Neural progenitor cell (in vitro differentiated cells): ENCODE measurements around the gene GADD45B.
"Not testable (repeated sequence)": the region's sequence is repeated elsewhere in the genome, so short reads cannot be mapped to it uniquely, and the experiment has no call there.

Source experiments
- CTCF ChIP-seq: fragments of 200-600 bp; sonication (generic); IDR thresholded peaks from 2 replicates; pipeline ENCODE4 v1.5.1; 2017; ENCODE audit warnings: antibody characterized with exemption, mild to moderate bottlenecking
- EZH2 ChIP-seq: fragments of 200-600 bp; sonication (generic); IDR thresholded peaks from 2 replicates; pipeline ENCODE4 v1.6.1; 2017; ENCODE audit warnings: antibody characterized with exemption, mild to moderate bottlenecking, moderate library complexity

- not testable (repeated sequence) for TF ChIP-seq CTCF, EZH2
These were observed 12.2 kb upstream of the GADD45B start for GRCh38 chr19:2463694-2464093.
